ENCODE measurements around the gene DHTKD1.
"Not testable (repeated sequence)": the region's sequence is repeated elsewhere in the genome, so short reads cannot be mapped to it uniquely, and the experiment has no call there.

The DHTKD1 gene

DNA sequence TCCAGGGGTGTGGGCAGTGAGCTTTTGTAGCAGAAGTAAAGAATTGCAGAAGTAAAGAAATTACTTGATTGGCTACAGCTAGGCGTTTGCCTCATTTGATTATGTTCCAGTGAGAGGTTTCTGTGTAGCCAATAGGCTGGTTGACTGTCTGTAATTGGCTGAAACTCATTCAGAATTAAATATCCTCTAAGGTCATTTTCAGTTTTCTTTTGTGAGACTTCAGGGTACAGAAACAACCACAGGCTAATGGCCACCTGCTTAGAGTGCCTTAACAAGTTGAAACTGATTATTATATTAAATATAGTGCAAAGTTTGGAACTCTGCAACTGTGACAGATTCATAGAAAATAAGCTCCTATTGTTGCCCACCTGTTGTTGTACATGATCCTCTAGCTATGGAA lies 71.3 kb downstream of the DHTKD1 start:
- no peak for DNase-seq (ENCODE audit: low spot score)

- no peak for DNase-seq (ENCODE audit: low spot score)
Observed at GRCh38 chr10:12144538-12144937, 75.8 kb downstream of the DHTKD1 start.

DNA sequence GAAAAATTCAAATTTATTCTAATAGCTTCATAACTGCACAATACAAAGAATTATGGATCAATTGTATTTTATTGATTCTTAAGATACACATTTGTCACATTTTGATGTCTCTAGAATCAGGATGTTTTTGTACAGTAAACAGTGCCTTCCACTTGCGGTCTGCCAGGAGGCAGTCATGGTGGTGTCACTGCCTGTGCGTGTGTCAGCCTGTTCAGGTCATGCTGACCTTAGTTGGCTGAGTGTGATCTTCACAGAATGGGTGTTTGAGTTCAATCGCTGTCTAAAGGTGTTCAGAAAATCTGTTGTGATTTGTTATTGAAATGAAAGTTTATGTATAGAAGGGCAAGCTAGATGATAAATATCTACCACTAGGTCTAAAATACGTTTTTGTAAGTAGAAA lies 81.4 kb downstream of the DHTKD1 start:
- DNase-seq (ENCODE audit: low spot score) = no peak

- no peak for DNase-seq (ENCODE audit: low spot score)
Observed at GRCh38 chr10:12154516-12154915, 85.8 kb downstream of the DHTKD1 start.

GRCh38 chr10:12156367-12157123 lies 87.8 kb downstream of the DHTKD1 start:
- DNase-seq (ENCODE audit: low spot score) = no peak

DNA sequence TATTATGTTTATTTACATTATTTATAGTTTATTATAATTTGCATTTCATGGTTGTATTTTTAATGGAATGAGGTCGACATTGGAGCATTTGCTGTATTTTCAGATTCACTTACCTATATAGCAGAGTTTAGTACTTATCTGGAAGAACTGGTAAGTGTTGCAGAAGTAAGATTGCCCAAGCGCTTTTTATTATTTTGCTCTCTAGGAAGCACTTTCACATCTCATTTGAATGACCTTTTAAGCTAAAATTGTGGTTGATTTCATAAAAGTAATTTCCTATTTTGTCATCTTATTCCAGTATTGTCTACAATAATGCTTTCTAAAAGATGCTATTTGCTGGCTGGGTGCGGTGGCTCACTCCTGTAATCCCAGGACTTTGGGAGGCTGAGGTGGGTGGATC lies 89.4 kb downstream of the DHTKD1 start:
- no peak for DNase-seq (ENCODE audit: low spot score)

DNA sequence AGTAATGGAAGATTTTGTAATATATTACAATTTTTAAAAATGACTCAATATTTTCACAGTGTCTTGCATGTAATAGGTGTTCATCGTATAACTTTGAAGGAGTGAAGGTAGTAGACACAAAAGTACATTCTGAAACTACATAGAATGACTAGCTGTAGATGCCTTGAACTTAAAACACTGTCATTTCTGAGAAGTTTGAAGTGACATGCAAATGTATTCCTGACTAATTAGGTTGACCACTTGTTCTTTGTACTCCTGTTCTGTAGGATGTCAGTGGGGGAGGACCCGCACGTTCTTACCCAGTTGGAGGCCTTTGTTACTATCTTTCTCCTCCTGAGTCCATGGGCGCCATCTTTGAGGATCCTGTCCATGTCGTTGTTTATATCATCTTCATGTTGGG lies 91.9 kb downstream of the DHTKD1 start:
- DNase-seq (ENCODE audit: low spot score) = no peak

- DNase-seq (ENCODE audit: low spot score) = no peak
Observed at GRCh38 chr10:12162927-12163326, 94.2 kb downstream of the DHTKD1 start.

GRCh38 chr10:12164085-12164484 lies 95.3 kb downstream of the DHTKD1 start:
- DNase-seq (ENCODE audit: low spot score) = no peak

GRCh38 chr10:12165036-12165435 lies 96.3 kb downstream of the DHTKD1 start:
- DNase-seq (ENCODE audit: low spot score) = no peak

DNA sequence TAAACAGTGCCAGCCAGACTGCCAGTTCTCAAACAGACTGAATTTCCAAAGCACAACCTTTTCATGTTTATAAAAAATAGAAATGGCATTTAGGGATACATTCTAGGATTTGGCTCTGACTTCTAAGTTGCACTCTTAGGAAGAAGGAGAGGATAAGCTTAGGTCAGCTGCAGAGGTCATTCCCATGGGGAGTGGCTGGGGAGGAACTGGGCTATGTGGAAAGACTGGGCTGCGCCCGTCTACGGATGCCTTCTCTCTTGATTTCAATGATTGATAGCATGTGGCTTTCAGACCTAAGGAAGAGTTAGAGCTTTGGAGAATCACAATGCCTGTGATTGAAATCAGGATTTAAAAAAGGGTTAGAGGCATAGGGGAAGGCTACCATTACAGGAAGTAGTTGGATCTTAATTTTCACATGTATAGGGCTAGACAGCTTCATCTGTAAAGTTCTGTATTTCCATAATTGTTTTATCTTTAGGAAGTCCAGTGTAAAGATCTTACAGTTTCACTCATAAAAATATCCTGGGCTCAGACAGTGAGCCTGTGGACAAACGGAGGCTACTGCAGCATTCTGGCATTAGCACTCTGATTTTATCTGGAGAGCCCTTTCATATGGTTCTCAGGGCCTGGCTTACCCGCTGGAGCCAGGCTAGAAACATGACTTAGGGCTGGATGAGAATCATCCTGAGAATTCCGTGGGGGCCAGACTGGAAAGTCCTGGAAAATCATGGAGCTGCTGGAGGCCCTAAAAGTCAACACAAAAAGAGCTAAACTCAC lies 97.4 kb downstream of the DHTKD1 start:
- no peak for DNase-seq (ENCODE audit: low spot score)

DNA sequence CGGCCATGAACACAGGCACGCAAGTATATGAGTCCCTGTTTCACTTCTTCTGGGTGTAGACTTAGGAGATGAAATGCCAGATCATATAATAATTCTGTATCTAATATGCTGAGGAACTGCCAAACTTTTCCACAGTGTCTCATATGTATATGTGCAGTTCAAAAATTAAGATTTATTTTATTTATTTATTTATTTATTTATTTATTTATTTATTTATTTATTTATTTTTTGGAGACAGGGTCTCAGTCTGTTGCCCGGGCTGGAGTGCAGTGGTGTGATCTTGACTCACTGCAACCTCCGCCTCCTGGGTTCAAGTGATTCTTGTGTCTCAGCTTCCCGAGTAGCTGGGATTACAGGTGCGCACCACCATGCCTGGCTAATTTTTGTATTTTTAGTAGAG lies 102.8 kb downstream of the DHTKD1 start:
- DNase-seq (ENCODE audit: low spot score) = not testable (repeated sequence)
